Kidney epithelial cell (primary cell): ENCODE measurements around the gene SIPA1. TPM values are rescaled to one million over a fixed set of nuclear protein-coding genes. Genes with fewer than 3 reads are reported as not detected.

Source experiments
- DNase-seq: peaks from one replicate; pipeline ENCODE4 v3.0.0-alpha.2; 2010; ENCODE audit warnings: low read depth
- H3K27me3 ChIP-seq: 2 replicates; pipeline ENCODE4 v1.6.0; 2011; ENCODE audit warnings: low read length; ENCODE audit not compliant: control insufficient read depth, insufficient read depth
- H3K36me3 ChIP-seq: 2 replicates; pipeline ENCODE4 v1.5.1; 2011; ENCODE audit warnings: low read length; ENCODE audit not compliant: control insufficient read depth, insufficient read depth
- H3K4me3 ChIP-seq: 2 replicates; pipeline ENCODE4 v1.5.1; 2011; ENCODE audit warnings: low read depth, mild to moderate bottlenecking, control low read depth, low read length
- CTCF ChIP-seq: IDR thresholded peaks from 2 replicates; pipeline ENCODE4 v1.5.1; 2011; ENCODE audit warnings: mild to moderate bottlenecking, moderate library complexity, low read length, control low read depth, inconsistent platforms; ENCODE audit not compliant: insufficient read depth, poor library complexity, severe bottlenecking
- total RNA-seq: library from RNA; depleted of rRNA; stranded (reverse); fragments of >200 nt; gene quantifications from 2 replicates; pipeline ENCODE4 v1.2.3, GENCODE V29; 2015

Gene SIPA1
- total RNA-seq, 1 donor from 2014 or later, result 25.8 TPM

GRCh38 chr11:65596520-65596919 lies 41.4 kb upstream of the SIPA1 start:
- Histone ChIP-seq H3K36me3 (peaks cover 2% of the 10 kb centered on the region), H3K27me3 (no peaks in the 10 kb centered on the region), H3K4me3 (no peak overlapping the region)
- no peak for TF ChIP-seq CTCF
- no peak for DNase-seq

- H3K4me3 ChIP-seq, result no peak overlapping the region
- DNase-seq, result no peak
- no peak for TF ChIP-seq CTCF
- no peaks in the 10 kb centered on the region for H3K27me3 ChIP-seq
- peaks cover 2% of the 10 kb centered on the region for H3K36me3 ChIP-seq
Observed at GRCh38 chr11:65598258-65598699, 39.6 kb upstream of the SIPA1 start.

GRCh38 chr11:65599216-65599954 lies 38.5 kb upstream of the SIPA1 start:
- DNase-seq, result no peak
- TF ChIP-seq CTCF, result no peak
- no peak overlapping the region for H3K4me3 ChIP-seq

GRCh38 chr11:65599955-65600246 lies 38.0 kb upstream of the SIPA1 start:
- peaks cover 4% of the 10 kb centered on the region for H3K36me3 ChIP-seq
- H3K4me3 ChIP-seq, result no peak overlapping the region
- no peak for DNase-seq
- no peaks in the 10 kb centered on the region for H3K27me3 ChIP-seq
- no peak for TF ChIP-seq CTCF

More at GRCh38 chr11:65599216-65599954, 38.5 kb upstream of the SIPA1 start:
- no peaks in the 10 kb centered on the region for H3K27me3 ChIP-seq
- peaks cover 2% of the 10 kb centered on the region for H3K36me3 ChIP-seq

- TF ChIP-seq CTCF, result no peak
- no peak overlapping the region for H3K4me3 ChIP-seq
- DNase-seq, result no peak
- H3K27me3 ChIP-seq, result no peaks in the 10 kb centered on the region
- H3K36me3 ChIP-seq, result peaks cover 1% of the 10 kb centered on the region
Observed at GRCh38 chr11:65604258-65604657, 33.6 kb upstream of the SIPA1 start.
